Measurements from ENCODE around the gene COL23A1.

COL23A1 gene

GRCh38 chr5:178416206-178416882, 173.8 kb downstream of the COL23A1 start:
- FAIRE-seq (no peak), DNase-seq (ENCODE audit: insufficient read length, low spot score) (no peak)

- no peak for FAIRE-seq
- no peak for DNase-seq (ENCODE audit: insufficient read length, low spot score)
Measured at GRCh38 chr5:178415353-178415752, 174.8 kb downstream of the COL23A1 start.

GRCh38 chr5:178413988-178414387, 176.2 kb downstream of the COL23A1 start:
- DNase-seq (ENCODE audit: insufficient read length, low spot score) (no peak), FAIRE-seq (no peak)

GRCh38 chr5:178411083-178411482, 179.1 kb downstream of the COL23A1 start:
- DNase-seq (ENCODE audit: insufficient read length, low spot score), result no peak
- FAIRE-seq, result no peak

GRCh38 chr5:178407646-178408045, 182.5 kb downstream of the COL23A1 start:
- DNase-seq (ENCODE audit: insufficient read length, low spot score) (no peak), FAIRE-seq (no peak)

- DNase-seq (ENCODE audit: insufficient read length, low spot score) (no peak), FAIRE-seq (no peak)
Measured at GRCh38 chr5:178404987-178405386, 185.2 kb downstream of the COL23A1 start.

GRCh38 chr5:178403956-178404600, 186.1 kb downstream of the COL23A1 start:
- DNase-seq (ENCODE audit: insufficient read length, low spot score) (no peak), FAIRE-seq (no peak)

- DNase-seq (ENCODE audit: insufficient read length, low spot score) (no peak), FAIRE-seq (no peak)
Measured at GRCh38 chr5:178403351-178403750, 186.8 kb downstream of the COL23A1 start.

GRCh38 chr5:178399701-178400095, 190.5 kb downstream of the COL23A1 start:
- FAIRE-seq, result no peak
- no peak for DNase-seq (ENCODE audit: insufficient read length, low spot score)

- DNase-seq (ENCODE audit: insufficient read length, low spot score) (no peak), FAIRE-seq (no peak)
Measured at GRCh38 chr5:178398901-178399700, 191.1 kb downstream of the COL23A1 start.

GRCh38 chr5:178396796-178397720, 193.1 kb downstream of the COL23A1 start:
- no peak for DNase-seq (ENCODE audit: insufficient read length, low spot score)

GRCh38 chr5:178394074-178394473, 196.1 kb downstream of the COL23A1 start:
- FAIRE-seq, result no peak

More at GRCh38 chr5:178396796-178397720, 193.1 kb downstream of the COL23A1 start:
- FAIRE-seq, result no peak

GRCh38 chr5:178392931-178393394, 197.2 kb downstream of the COL23A1 start:
- FAIRE-seq (no peak), DNase-seq (ENCODE audit: insufficient read length, low spot score) (no peak)

More at GRCh38 chr5:178394074-178394473, 196.1 kb downstream of the COL23A1 start:
- no peak for DNase-seq (ENCODE audit: insufficient read length, low spot score)

GRCh38 chr5:178392386-178392785, 197.8 kb downstream of the COL23A1 start:
- FAIRE-seq, result no peak
- DNase-seq (ENCODE audit: insufficient read length, low spot score), result no peak

- FAIRE-seq, result no peak
- DNase-seq (ENCODE audit: insufficient read length, low spot score), result no peak
Measured at GRCh38 chr5:178391480-178391879, 198.7 kb downstream of the COL23A1 start.

- FAIRE-seq (no peak), DNase-seq (ENCODE audit: insufficient read length, low spot score) (no peak)
Measured at GRCh38 chr5:178389796-178390195, 200.4 kb downstream of the COL23A1 start.

GRCh38 chr5:178389026-178389729, 201.0 kb downstream of the COL23A1 start:
- DNase-seq (ENCODE audit: insufficient read length, low spot score) (no peak), FAIRE-seq (no peak)

- FAIRE-seq, result no peak
Measured at GRCh38 chr5:178388386-178389025, 201.7 kb downstream of the COL23A1 start.

GRCh38 chr5:178387856-178388190, 202.4 kb downstream of the COL23A1 start:
- no peak for FAIRE-seq
- no peak for DNase-seq (ENCODE audit: insufficient read length, low spot score)

More at GRCh38 chr5:178388386-178389025, 201.7 kb downstream of the COL23A1 start:
- DNase-seq (ENCODE audit: insufficient read length, low spot score), result no peak
